Ishikawa (cell line): ENCODE data around the gene LLGL2.

ENCODE experiments used
- CEBPB ChIP-seq: IDR thresholded peaks from 2 replicates; pipeline ENCODE4 v1.6.1; 2012
- CREB1 ChIP-seq: IDR thresholded peaks from 2 replicates; pipeline ENCODE4 v1.6.1; 2012; ENCODE audit warnings: low read depth
- EGR1 ChIP-seq: IDR thresholded peaks from 2 replicates; pipeline ENCODE4 v1.6.1; 2012
- EP300 ChIP-seq: IDR thresholded peaks from 2 replicates; pipeline ENCODE4 v1.6.1; 2012; ENCODE audit warnings: borderline replicate concordance
- FOXM1 ChIP-seq: IDR thresholded peaks from 2 replicates; pipeline ENCODE4 v1.6.1; 2012; ENCODE audit warnings: low read depth, borderline replicate concordance
- NFIC ChIP-seq: IDR thresholded peaks from 2 replicates; pipeline ENCODE4 v1.6.1; 2012
- RAD21 ChIP-seq: IDR thresholded peaks from 2 replicates; pipeline ENCODE4 v1.6.1; 2012; ENCODE audit warnings: low read depth
- REST ChIP-seq: IDR thresholded peaks from 2 replicates; pipeline ENCODE4 v1.6.1; 2012; ENCODE audit warnings: low read depth, mild to moderate bottlenecking
- TAF1 ChIP-seq: IDR thresholded peaks from 2 replicates; pipeline ENCODE4 v1.6.1; 2012; ENCODE audit warnings: low read depth, mild to moderate bottlenecking
- TCF12 ChIP-seq: IDR thresholded peaks from 2 replicates; pipeline ENCODE4 v1.6.1; 2012; ENCODE audit warnings: low read depth
- TEAD4 ChIP-seq: IDR thresholded peaks from 2 replicates; pipeline ENCODE4 v1.6.1; 2012
- USF1 ChIP-seq: IDR thresholded peaks from 2 replicates; pipeline ENCODE4 v1.6.1; 2012
- YY1 ChIP-seq: IDR thresholded peaks from 2 replicates; pipeline ENCODE4 v1.6.1; 2012; ENCODE audit warnings: low read depth
- ZBTB7A ChIP-seq: IDR thresholded peaks from 2 replicates; pipeline ENCODE4 v1.6.1; 2012; ENCODE audit warnings: low read depth
- TF ChIP-seq, protein P1 (sequence below): IDR thresholded peaks from 2 replicates; pipeline ENCODE4 v1.6.1; 2012

Gene LLGL2

GRCh38 chr17:75547091-75547490 lies 21.6 kb downstream of the LLGL2 start:
- TF ChIP-seq YY1 (no peak), RAD21 (no peak), USF1 (no peak), EGR1 (no peak), ZBTB7A (no peak), EP300 (no peak), CEBPB (no peak), FOXM1 (no peak), TEAD4 (no peak), CREB1 (no peak)
- TF ChIP-seq, protein P1, sequence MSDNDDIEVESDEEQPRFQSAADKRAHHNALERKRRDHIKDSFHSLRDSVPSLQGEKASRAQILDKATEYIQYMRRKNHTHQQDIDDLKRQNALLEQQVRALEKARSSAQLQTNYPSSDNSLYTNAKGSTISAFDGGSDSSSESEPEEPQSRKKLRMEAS: no peak

GRCh38 chr17:75548813-75549212 lies 23.3 kb downstream of the LLGL2 start:
- TF ChIP-seq CREB1: no peak
- no peak for TF ChIP-seq TAF1

DNA sequence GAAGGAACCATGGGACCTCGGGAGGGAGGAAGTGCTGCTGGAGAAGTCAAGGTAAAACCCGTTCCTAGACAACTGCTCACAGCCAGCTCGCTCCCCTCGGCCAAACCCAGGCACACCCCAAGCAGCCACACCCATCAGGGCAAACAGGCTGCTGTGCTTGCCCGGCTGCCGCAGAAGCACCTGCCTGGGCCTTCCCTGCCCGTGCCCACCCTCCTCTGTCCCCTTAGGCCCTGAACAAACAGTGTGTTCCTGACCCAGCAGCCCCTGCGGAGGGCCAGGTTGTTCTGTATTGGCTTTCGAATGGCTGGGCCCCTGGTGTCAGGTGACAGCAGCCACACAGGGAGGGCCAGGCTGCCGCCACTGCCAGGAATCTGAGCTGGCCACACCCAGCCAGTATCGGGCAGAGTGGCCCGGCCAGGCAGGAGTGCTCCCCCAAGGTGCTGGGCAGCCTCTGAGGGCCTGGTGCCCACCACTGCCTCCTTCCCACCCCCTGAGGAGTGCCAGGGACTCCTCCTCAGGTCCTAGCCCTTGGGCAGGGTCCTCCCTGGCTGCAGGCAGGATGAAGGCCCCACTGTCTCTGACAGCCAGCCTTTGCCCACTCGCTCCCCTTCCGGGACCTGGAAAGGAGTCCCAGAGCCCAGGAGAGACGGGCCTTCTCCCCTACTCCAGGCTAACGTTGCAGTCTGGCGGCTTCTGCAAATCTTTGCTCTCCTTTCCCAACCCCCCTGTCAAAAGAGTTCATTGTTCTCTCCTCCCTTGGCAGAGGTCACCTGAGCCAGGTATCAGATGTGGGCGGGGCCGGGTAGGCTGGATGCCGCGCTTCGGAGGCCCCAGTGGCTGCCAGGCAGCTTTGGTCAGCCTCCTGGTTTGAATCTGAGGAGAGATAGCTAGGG lies 24.0 kb downstream of the LLGL2 start:
- TF ChIP-seq ZBTB7A (peak; percentile 98), TAF1 (peak; percentile 51), REST (no peak), TCF12 (peak; percentile 66), CEBPB (no peak), YY1 (peak; percentile 35; the same call in 1 of the 2 replicates), USF1 (peak; percentile 90), EP300 (no peak; the same call in 1 of the 2 replicates), EGR1 (no peak), CREB1 (no peak), RAD21 (no peak), FOXM1 (peak; percentile 47; the same call in 1 of the 2 replicates), TEAD4 (peak; percentile 78), NFIC (peak; percentile 57)
- TF ChIP-seq, protein P1: peak; percentile 79

GRCh38 chr17:75550139-75550465 lies 24.6 kb downstream of the LLGL2 start:
- TF ChIP-seq EGR1 (no peak), YY1 (peak; percentile 38; the same call in 1 of the 2 replicates), FOXM1 (no peak), USF1 (no peak), CREB1 (no peak), NFIC (no peak), REST (no peak)

DNA sequence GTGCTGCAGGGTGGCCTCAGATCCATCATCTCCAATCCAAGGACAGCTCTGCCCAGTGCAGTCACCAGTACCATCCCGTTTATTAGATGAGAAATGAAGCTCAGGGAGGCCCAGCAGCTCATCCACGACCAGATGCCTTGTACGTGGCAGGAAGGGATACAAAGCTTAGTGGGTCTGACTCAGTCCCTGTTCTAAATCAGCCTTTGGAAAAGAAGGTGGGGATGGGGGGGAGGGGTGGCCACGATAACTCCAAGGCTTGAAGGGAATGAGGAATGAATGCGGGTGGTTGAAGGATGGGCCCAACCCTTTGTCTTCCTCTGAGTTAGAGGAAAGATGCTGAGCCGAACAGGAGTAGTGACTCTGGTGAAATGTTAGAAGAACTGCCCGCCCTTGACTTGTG lies 25.8 kb downstream of the LLGL2 start:
- no peak for TF ChIP-seq TAF1
- no peak for TF ChIP-seq USF1
- no peak for TF ChIP-seq CEBPB
